GM13976 (cell line): ENCODE data around the gene NOC4L.

ENCODE experiments used
- DNase-seq: peaks from one replicate; pipeline ENCODE4 v3.0.0; 2012; ENCODE audit warnings: low spot score
- CTCF ChIP-seq: IDR thresholded peaks from 2 replicates; pipeline ENCODE4 v1.5.1; 2012; ENCODE audit warnings: borderline replicate concordance, mild to moderate bottlenecking; ENCODE audit not compliant: insufficient read depth; ENCODE audit errors: extremely low read depth, missing control alignments, control extremely low read depth
- in situ Hi-C: fragments of 300-500 bp; cut with MboI; formaldehyde crosslinking; loops from one replicate; pipeline ENCODE4 v1.12.0; 2022; ENCODE audit warnings: low sequenced_read_pairs, mixed read lengths, inconsistent platforms; ENCODE audit not compliant: unreplicated experiment

Gene NOC4L

GRCh38 chr12:132165584-132165983 lies 21.3 kb downstream of the NOC4L start:
- in situ Hi-C loops = no loop called here
- DNase-seq = no peak

GRCh38 chr12:132166093-132166492 lies 21.8 kb downstream of the NOC4L start:
- in situ Hi-C loops = no loop called here
- DNase-seq = no peak
- no peak for TF ChIP-seq CTCF

More at GRCh38 chr12:132165584-132165983, 21.3 kb downstream of the NOC4L start:
- TF ChIP-seq CTCF = no peak

GRCh38 chr12:132166801-132167591 lies 22.7 kb downstream of the NOC4L start:
- no peak for DNase-seq
- no peak for TF ChIP-seq CTCF
- in situ Hi-C loops = no loop called here

- DNase-seq = no peak
- no peak for TF ChIP-seq CTCF
- in situ Hi-C loops = no loop called here
Observed at GRCh38 chr12:132167611-132168310, 23.5 kb downstream of the NOC4L start.

- no peak for DNase-seq
- no peak for TF ChIP-seq CTCF
- in situ Hi-C loops = no loop called here
Observed at GRCh38 chr12:132168311-132169031, 24.2 kb downstream of the NOC4L start.

GRCh38 chr12:132169376-132169775 lies 25.1 kb downstream of the NOC4L start:
- in situ Hi-C loops = no loop called here
- TF ChIP-seq CTCF = no peak
- DNase-seq = no peak
